GM12872 (cell line): ENCODE results near the gene FHIT.

Source experiments
- TF ChIP-seq, protein P1 (sequence below): IDR thresholded peaks from 3 replicates; pipeline ENCODE4 v1.5.1; 2011; ENCODE audit warnings: low read depth, mild to moderate bottlenecking, low read length, moderate library complexity; ENCODE audit not compliant: insufficient read depth

FHIT gene

DNA sequence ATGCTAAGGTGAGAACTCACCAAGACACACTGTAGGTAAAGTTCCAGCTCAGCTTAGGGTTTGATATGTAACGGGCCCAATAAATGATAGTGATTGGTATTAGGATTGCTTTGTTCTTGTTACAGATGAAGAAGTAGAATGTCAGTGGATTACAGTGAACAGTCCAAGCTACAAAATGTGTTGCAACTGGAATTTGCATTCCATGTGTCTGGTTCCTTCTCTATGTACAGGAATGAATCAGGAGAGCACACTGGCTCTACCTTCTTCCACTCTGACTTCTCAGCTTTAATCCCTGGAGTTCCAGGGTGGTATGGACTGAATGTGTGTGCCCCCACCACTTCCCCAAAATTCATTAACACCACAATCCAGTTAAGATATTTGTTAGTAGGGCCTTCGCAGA is 1471.0 kb downstream of the FHIT start:
- TF ChIP-seq, protein P1, sequence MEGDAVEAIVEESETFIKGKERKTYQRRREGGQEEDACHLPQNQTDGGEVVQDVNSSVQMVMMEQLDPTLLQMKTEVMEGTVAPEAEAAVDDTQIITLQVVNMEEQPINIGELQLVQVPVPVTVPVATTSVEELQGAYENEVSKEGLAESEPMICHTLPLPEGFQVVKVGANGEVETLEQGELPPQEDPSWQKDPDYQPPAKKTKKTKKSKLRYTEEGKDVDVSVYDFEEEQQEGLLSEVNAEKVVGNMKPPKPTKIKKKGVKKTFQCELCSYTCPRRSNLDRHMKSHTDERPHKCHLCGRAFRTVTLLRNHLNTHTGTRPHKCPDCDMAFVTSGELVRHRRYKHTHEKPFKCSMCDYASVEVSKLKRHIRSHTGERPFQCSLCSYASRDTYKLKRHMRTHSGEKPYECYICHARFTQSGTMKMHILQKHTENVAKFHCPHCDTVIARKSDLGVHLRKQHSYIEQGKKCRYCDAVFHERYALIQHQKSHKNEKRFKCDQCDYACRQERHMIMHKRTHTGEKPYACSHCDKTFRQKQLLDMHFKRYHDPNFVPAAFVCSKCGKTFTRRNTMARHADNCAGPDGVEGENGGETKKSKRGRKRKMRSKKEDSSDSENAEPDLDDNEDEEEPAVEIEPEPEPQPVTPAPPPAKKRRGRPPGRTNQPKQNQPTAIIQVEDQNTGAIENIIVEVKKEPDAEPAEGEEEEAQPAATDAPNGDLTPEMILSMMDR = no peak

- TF ChIP-seq, protein P1 = no peak
Observed at GRCh38 chr3:59779260-59779659, 1472.0 kb downstream of the FHIT start.

- TF ChIP-seq, protein P1 = no peak
Observed at GRCh38 chr3:59777667-59778077, 1473.6 kb downstream of the FHIT start.

- TF ChIP-seq, protein P1 = no peak
Observed at GRCh38 chr3:59777066-59777465, 1474.2 kb downstream of the FHIT start.

DNA sequence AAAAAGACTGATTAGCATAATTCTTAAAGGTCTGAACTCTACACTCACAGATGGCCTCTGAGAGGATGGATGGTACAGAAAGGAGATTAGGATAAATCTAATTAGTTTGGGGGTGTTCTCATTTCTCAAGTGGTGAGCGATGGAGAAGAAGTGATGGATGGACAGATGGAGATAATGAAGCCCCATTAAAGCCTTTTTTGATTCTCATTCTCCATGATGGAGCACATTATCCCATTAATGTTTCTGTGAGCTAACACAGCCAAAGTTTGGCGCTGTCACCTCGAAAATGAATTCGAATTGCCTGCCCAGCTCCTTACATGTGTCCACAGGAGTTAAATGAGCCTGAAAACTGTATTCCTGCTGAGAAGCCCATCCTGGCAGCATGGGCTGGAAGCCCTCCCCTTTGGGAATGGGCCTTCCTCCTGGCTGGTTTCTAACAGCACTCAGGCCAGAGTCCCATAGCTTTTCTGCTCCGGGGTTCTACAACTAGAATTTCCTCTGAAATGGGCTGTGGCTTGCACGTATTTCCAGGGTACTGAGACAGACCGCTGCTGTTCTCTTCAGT is 1475.4 kb downstream of the FHIT start:
- TF ChIP-seq, protein P1 = no peak

GRCh38 chr3:59775106-59775505 is 1476.1 kb downstream of the FHIT start:
- TF ChIP-seq, protein P1 = no peak

DNA sequence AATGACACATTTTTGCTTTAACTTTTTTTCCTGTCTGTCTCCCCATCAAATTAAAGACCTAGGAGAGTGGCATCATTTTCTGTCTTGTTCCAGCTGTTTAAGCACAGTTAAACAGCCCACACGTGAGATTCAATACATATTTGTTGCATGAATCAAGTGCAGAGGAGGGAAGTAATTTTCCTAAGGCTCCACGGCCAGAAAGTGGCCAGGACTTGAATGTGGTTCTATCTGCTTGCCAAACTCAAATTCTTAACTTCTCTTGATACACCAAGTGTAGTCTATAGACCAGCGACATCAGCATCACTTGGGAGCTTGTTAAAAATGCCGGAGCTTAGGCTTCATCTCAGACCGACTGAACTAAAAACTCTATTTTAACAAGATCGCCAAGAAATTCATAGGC is 1476.6 kb downstream of the FHIT start:
- TF ChIP-seq, protein P1 = no peak
